Uterus (tissue), 4 donors: ENCODE results near the gene COPZ1. TPM values are rescaled to one million over a fixed set of nuclear protein-coding genes. Genes with fewer than 3 reads are reported as not detected.

Experiments
- DNase-seq, 2 donors: peaks; one replicate each; pipeline ENCODE4 v3.0.0-alpha.2; 2019 to 2020
- H3K27ac ChIP-seq, 2 donors: fragments of 200-600 bp; sonication (generic); 1 replicate in 1 of 2; 2 replicates in 1 of 2; pipeline ENCODE4 v1.5.1; 2016 to 2018
- H3K27me3 ChIP-seq, 2 donors: fragments of 200-600 bp; sonication (generic); one replicate each; pipeline ENCODE4 v1.5.1; 2018 to 2019; ENCODE audit warnings: control low read depth in 1 of 2
- H3K36me3 ChIP-seq, 2 donors: fragments of 200-600 bp; sonication (generic); one replicate each; pipeline ENCODE4 v1.5.1; 2019; ENCODE audit warnings: control low read depth in 1 of 2
- H3K4me1 ChIP-seq, 2 donors: fragments of 200-600 bp; sonication (generic); one replicate each; pipeline ENCODE4 v1.5.1; 2018 to 2019; ENCODE audit warnings: control low read depth in 1 of 2
- H3K4me3 ChIP-seq, 2 donors: fragments of 200-600 bp; sonication (generic); 1 replicate in 1 of 2; 2 replicates in 1 of 2; pipeline ENCODE4 v1.5.1; 2018 to 2019; ENCODE audit warnings: mild to moderate bottlenecking in 1 of 2
- H3K9me3 ChIP-seq, 2 donors: fragments of 200-600 bp; sonication (generic); one replicate each; pipeline ENCODE4 v1.5.1; 2019; ENCODE audit warnings: control low read depth in 1 of 2
- POLR2A ChIP-seq, 2 donors: fragments of 450-650 bp; IDR thresholded peaks; one replicate each; pipeline ENCODE4 v1.6.1; 2016; ENCODE audit warnings: antibody characterized with exemption in 2 of 2, mild to moderate bottlenecking in 1 of 2, moderate library complexity in 1 of 2
- intact Hi-C: fragments of 100-400 bp; cut with DNase I; formaldehyde crosslinking; loops from one replicate; pipeline ENCODE4 v1.15.1; 2023; ENCODE audit warnings: low total_unique reads
- total RNA-seq, 4 donors: library from RNA; depleted of rRNA in 3 of 4; stranded (reverse); fragments of >200 nt in 3 of 4; gene quantifications; one replicate each; pipeline versions ENCODE4 v1.1.0 to v1.2.4, GENCODE V29; 2014 to 2023
- TF ChIP-seq, protein P1 (sequence below), 4 experiments: fragments of 200-600 bp in 2 of 4; fragments of 450-650 bp in 2 of 4; sonication (generic) in 2 of 4; IDR thresholded peaks; one replicate each; pipeline ENCODE4 v1.5.1; 2016 to 2019; ENCODE audit warnings: antibody characterized with exemption in 4 of 4, mild to moderate bottlenecking in 2 of 4, moderate library complexity in 1 of 4
- donor health status: DM: yes; HTN: yes; CAD: no.

Gene COPZ1
- total RNA-seq, 4 donors from 2014 or later: 32.3 to 141 (median 120) TPM

DNA sequence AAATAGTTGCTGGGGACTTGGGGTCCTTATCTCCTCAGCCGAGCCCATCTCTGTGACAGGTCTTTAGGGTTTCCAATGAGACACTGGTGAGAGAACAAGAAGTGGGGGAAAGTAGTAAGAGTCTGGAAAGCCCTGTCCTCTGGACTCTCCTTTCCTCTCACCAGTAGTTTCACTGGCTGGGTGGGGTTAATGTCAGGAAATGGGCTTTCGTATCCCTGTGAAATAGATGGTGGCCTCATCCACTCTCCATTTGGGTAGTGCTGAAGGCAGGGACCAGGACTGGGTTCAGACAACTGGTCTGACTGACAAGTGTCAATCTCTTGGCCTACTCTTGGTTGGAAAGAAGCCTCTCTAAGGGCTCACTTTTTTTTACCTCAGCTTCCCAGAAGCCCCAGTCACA lies 52.1 kb downstream of the COPZ1 start:
- no peak for TF ChIP-seq POLR2A (IDR thresholded peaks at IDR 0.05)
- TF ChIP-seq, protein P1, sequence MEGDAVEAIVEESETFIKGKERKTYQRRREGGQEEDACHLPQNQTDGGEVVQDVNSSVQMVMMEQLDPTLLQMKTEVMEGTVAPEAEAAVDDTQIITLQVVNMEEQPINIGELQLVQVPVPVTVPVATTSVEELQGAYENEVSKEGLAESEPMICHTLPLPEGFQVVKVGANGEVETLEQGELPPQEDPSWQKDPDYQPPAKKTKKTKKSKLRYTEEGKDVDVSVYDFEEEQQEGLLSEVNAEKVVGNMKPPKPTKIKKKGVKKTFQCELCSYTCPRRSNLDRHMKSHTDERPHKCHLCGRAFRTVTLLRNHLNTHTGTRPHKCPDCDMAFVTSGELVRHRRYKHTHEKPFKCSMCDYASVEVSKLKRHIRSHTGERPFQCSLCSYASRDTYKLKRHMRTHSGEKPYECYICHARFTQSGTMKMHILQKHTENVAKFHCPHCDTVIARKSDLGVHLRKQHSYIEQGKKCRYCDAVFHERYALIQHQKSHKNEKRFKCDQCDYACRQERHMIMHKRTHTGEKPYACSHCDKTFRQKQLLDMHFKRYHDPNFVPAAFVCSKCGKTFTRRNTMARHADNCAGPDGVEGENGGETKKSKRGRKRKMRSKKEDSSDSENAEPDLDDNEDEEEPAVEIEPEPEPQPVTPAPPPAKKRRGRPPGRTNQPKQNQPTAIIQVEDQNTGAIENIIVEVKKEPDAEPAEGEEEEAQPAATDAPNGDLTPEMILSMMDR (IDR thresholded peaks at IDR 0.05): no peak
- no peaks in the 10 kb centered on the region for H3K36me3 ChIP-seq
- no peaks in the 10 kb centered on the region for H3K27me3 ChIP-seq
- H3K4me3 ChIP-seq: no peak overlapping the region
- intact Hi-C loops: loop anchor here (10.0 kb wide), 1 partner anchor 162 kb away; no protein-coding TSS in a partner anchor
- H3K27ac ChIP-seq: peak overlapping the region; percentile 30 to 64
- no peak for DNase-seq
- H3K4me1 ChIP-seq: peaks cover 0 to 4% of the 10 kb centered on the region in 2 donors
- no peaks in the 10 kb centered on the region for H3K9me3 ChIP-seq

DNA sequence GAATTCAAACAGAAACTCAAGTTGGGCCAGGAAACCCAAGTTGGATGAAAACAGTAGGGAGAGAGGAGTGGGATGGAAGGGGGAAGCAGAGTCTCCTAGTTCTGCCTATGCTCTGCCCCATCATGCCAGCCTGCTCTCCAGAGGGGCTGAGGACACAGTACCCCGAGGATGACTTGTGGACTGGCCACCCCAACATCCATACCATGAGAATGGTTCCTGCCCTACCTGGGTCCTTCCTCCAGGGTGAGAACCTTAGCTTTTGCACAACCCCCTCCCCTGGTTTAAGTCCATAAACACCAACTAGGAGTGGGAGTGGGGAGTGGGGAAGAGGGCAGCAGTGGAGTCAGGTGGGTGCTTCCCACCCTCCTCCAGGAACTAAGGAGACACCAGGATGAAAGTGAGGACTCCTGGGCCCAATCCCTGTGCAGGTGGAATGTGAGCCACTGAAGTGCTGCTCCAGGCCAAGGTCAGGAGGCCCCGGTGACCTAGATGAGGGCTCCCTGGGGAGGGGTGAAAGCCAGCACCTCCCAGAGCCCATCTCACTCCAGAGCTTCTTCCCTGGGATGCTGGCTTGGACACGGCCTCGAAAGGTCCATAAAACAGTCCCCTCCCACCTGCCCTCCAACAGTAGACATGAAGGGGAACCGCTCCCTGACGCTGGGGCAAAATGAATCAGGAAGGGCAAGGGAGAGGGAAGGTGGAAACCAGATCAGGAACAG lies 53.0 kb downstream of the COPZ1 start:
- Histone ChIP-seq H3K27ac (peak overlapping the region in 1 of 2 donors; percentile 64), H3K9me3 (no peaks in the 10 kb centered on the region), H3K4me1 (peaks cover 0 to 4% of the 10 kb centered on the region in 2 donors), H3K4me3 (no peak overlapping the region), H3K27me3 (no peaks in the 10 kb centered on the region), H3K36me3 (no peaks in the 10 kb centered on the region)
- intact Hi-C loops: loop anchor here (10.0 kb wide), 1 partner anchor 163 kb away; no protein-coding TSS in a partner anchor
- DNase-seq: peak in 1 of 2 donors; percentile 17
- TF ChIP-seq, protein P1 (IDR thresholded peaks at IDR 0.05): no peak
- no peak for TF ChIP-seq POLR2A (IDR thresholded peaks at IDR 0.05)

DNA sequence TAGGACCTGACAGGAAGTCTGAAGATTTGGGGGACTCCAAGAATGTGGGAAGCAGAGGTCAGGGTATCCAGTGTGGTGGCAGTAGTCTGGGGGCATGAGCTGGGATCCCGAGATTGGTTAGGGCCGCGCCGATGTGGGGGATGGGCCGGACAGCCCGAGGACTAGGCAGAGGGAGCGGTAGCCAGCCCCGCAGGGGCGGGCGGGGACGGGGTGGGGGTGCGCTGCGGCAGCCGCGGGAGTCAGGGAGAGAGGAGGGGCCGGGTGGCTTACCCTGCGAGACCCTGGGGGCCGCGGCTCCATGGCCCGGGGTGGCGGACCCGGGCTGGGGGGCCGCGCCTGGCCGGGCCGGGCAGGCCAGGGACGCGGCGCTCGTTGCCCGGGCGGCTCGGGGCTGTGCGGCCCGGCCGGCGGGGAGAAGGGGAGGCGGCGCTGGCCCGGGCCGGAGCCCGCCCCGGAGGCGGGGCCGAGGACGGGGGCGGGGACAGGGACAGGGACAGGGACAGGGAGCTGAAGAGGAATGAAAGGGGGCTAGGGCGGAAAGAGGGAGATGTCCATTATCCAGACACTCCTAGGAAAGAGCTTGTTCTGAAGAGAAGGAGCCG lies 54.0 kb downstream of the COPZ1 start:
- DNase-seq: peak; percentile 49 to 80
- no peaks in the 10 kb centered on the region for H3K36me3 ChIP-seq
- no peaks in the 10 kb centered on the region for H3K27me3 ChIP-seq
- intact Hi-C loops: loop anchor here (10.0 kb wide), 1 partner anchor 164 kb away; no protein-coding TSS in a partner anchor
- H3K27ac ChIP-seq: peak overlapping the region; percentile 64 to 72
- peaks cover 0 to 4% of the 10 kb centered on the region in 2 donors for H3K4me1 ChIP-seq
- no peaks in the 10 kb centered on the region for H3K9me3 ChIP-seq
- peak overlapping the region; percentile 30 to 52 for H3K4me3 ChIP-seq
- TF ChIP-seq, protein P1 (IDR thresholded peaks at IDR 0.05): no peak
- no peak for TF ChIP-seq POLR2A (IDR thresholded peaks at IDR 0.05)

DNA sequence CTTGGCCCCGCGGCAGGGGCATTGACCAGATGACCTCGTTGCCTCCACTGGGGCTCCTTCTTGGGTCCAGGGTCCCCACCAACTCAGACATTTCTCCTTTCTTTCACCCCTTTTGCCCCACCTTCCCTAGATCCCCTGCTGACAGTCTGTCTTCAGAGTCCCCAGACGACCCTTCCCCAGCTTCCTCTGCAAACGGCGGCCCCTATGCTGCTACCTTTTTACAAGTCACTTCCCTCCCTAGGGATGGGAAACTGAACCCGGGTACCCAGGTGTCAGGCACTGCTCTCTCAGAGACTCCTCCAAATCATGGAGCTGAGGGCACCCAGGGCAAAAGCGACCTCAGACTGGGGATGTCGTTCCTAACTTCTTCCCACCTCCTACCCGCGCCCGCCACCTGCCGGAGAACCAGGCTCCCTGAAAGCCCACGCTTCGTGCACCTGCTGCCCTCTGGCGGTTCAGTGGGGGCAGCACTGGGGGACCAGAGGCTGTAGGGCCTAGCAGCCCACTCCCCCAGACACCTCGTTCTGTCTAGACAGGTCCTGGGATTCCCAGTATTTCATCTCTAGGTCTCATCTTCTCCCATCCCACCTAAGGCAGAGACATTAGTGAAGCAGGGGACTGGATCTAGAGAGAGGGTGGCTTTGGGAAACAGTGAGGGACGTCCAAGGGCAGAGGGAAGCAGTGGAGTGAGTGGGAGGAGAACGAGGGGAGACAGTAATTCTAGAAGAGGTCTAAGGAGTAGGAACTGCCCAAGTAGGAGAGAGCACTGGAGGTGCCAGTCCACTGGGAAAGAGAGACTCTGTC lies 54.7 kb downstream of the COPZ1 start:
- H3K36me3 ChIP-seq: no peaks in the 10 kb centered on the region
- TF ChIP-seq, protein P1 (IDR thresholded peaks at IDR 0.05): peak; percentile 100
- TF ChIP-seq POLR2A (IDR thresholded peaks at IDR 0.05): peak in 1 of 2 donors; percentile 39
- intact Hi-C loops: loop anchor here (10.0 kb wide), 1 partner anchor 165 kb away; no protein-coding TSS in a partner anchor
- no peaks in the 10 kb centered on the region for H3K9me3 ChIP-seq
- H3K27ac ChIP-seq: peak overlapping the region; percentile 64 to 72
- peaks cover 0 to 4% of the 10 kb centered on the region in 2 donors for H3K4me1 ChIP-seq
- H3K4me3 ChIP-seq: peak overlapping the region; percentile 30 to 52
- H3K27me3 ChIP-seq: no peaks in the 10 kb centered on the region
- peak; percentile 92 for DNase-seq
